H9 (cell line): ENCODE results near the gene CALN1. TPM values are rescaled to one million over a fixed set of nuclear protein-coding genes. Genes with fewer than 3 reads are reported as not detected.

Experiments
- DNase-seq: peaks from one replicate; pipeline ENCODE4 v3.0.0-alpha.2; 2017
- H2AFZ ChIP-seq: one replicate; pipeline ENCODE4 v1.6.1; 2013; ENCODE audit warnings: mild to moderate bottlenecking, low read length, control low read depth, moderate library complexity
- H2AK5ac ChIP-seq: 2 replicates; pipeline ENCODE4 v1.6.1; 2013; ENCODE audit warnings: low read length, control low read depth, mixed read lengths; ENCODE audit not compliant: insufficient read length
- H2BK120ac ChIP-seq: one replicate; pipeline ENCODE4 v1.6.1; 2013; ENCODE audit warnings: low read depth, mild to moderate bottlenecking, low read length, control low read depth, inconsistent platforms; ENCODE audit not compliant: poor library complexity, severe bottlenecking
- H2BK12ac ChIP-seq: 2 replicates; pipeline ENCODE4 v1.6.1; 2013; ENCODE audit warnings: low read length, control low read depth, mixed read lengths, low read depth; ENCODE audit not compliant: insufficient read length
- H2BK15ac ChIP-seq: 2 replicates; pipeline ENCODE4 v1.6.1; 2013; ENCODE audit warnings: low read depth, low read length, control low read depth
- H2BK20ac ChIP-seq: one replicate; pipeline ENCODE4 v1.6.1; 2013; ENCODE audit warnings: low read depth, mild to moderate bottlenecking, low read length, control low read depth, inconsistent platforms; ENCODE audit not compliant: poor library complexity, severe bottlenecking
- H2BK5ac ChIP-seq: 2 replicates; pipeline ENCODE4 v1.6.1; 2013; ENCODE audit warnings: low read length, control low read depth, mixed read lengths; ENCODE audit not compliant: insufficient read length
- H3K14ac ChIP-seq: 2 replicates; pipeline ENCODE4 v1.6.1; 2013; ENCODE audit warnings: low read length, control low read depth; ENCODE audit not compliant: insufficient read depth
- H3K18ac ChIP-seq: 2 replicates; pipeline ENCODE4 v1.6.1; 2013; ENCODE audit warnings: low read depth, mild to moderate bottlenecking, mixed read lengths, low read length, control low read depth; ENCODE audit not compliant: insufficient read length
- H3K23ac ChIP-seq: 2 replicates; pipeline ENCODE4 v1.6.1; 2013; ENCODE audit warnings: low read length, control low read depth, mixed read lengths, low read depth; ENCODE audit not compliant: insufficient read length
- H3K23me2 ChIP-seq: 2 replicates; pipeline ENCODE4 v1.6.1; 2013; ENCODE audit warnings: low read depth, mild to moderate bottlenecking, mixed read lengths, low read length, control low read depth; ENCODE audit not compliant: insufficient read length, poor library complexity, severe bottlenecking
- H3K27ac ChIP-seq: 2 replicates; pipeline ENCODE4 v1.5.1; 2013; ENCODE audit warnings: low read length, control low read depth, mixed read lengths, low read depth; ENCODE audit not compliant: insufficient read length
- H3K27me3 ChIP-seq: 2 replicates; pipeline ENCODE4 v1.6.1; 2013; ENCODE audit warnings: low read length, control low read depth, inconsistent platforms; ENCODE audit not compliant: insufficient read depth
- H3K4ac ChIP-seq: 2 replicates; pipeline ENCODE4 v1.6.1; 2013; ENCODE audit warnings: low read depth, mild to moderate bottlenecking, control low read depth, inconsistent platforms, low read length, moderate library complexity
- H3K4me1 ChIP-seq: 2 replicates; pipeline ENCODE4 v1.6.1; 2013; ENCODE audit warnings: low read length, control low read depth, inconsistent platforms; ENCODE audit not compliant: insufficient read depth
- H3K4me2 ChIP-seq: 2 replicates; pipeline ENCODE4 v1.6.1; 2013; ENCODE audit warnings: low read length, control low read depth, mixed read lengths; ENCODE audit not compliant: insufficient read length, insufficient read depth
- H3K56ac ChIP-seq: 2 replicates; pipeline ENCODE4 v1.6.1; 2013; ENCODE audit warnings: low read depth, mild to moderate bottlenecking, mixed read lengths, low read length, control low read depth; ENCODE audit not compliant: insufficient read length
- H3K79me1 ChIP-seq: 2 replicates; pipeline ENCODE4 v1.6.1; 2013; ENCODE audit warnings: low read depth, mild to moderate bottlenecking, moderate library complexity, low read length, control low read depth, inconsistent platforms; ENCODE audit not compliant: insufficient read depth, poor library complexity, severe bottlenecking
- H3K79me2 ChIP-seq: 2 replicates; pipeline ENCODE4 v1.6.1; 2013; ENCODE audit warnings: low read length, control low read depth, inconsistent platforms; ENCODE audit not compliant: insufficient read depth
- H3K9ac ChIP-seq: 2 replicates; pipeline ENCODE4 v1.6.1; 2013; ENCODE audit warnings: low read length, control low read depth, mixed read lengths; ENCODE audit not compliant: insufficient read length; ENCODE audit errors: extremely low read depth
- H3K9me3 ChIP-seq: one replicate; pipeline ENCODE4 v1.6.1; 2013; ENCODE audit warnings: low read depth, low read length, inconsistent platforms; ENCODE audit not compliant: control insufficient read depth
- H3T11ph ChIP-seq: one replicate; pipeline ENCODE4 v1.6.1; 2013; ENCODE audit warnings: mild to moderate bottlenecking, low read length, control low read depth, inconsistent platforms
- H4K20me1 ChIP-seq: one replicate; pipeline ENCODE4 v1.6.1; 2013; ENCODE audit not compliant: control insufficient read depth, insufficient read length, insufficient read depth
- H4K5ac ChIP-seq: 2 replicates; pipeline ENCODE4 v1.6.1; 2013; ENCODE audit warnings: low read depth, mild to moderate bottlenecking, mixed read lengths, low read length, control low read depth; ENCODE audit not compliant: insufficient read length
- H4K8ac ChIP-seq: replicated peaks from 2 replicates; pipeline ENCODE4 v1.6.1; 2013; ENCODE audit warnings: low read length, control low read depth, mixed read lengths, low read depth; ENCODE audit not compliant: insufficient read length
- H4K91ac ChIP-seq: 2 replicates; pipeline ENCODE4 v1.6.1; 2013; ENCODE audit warnings: low read depth, mild to moderate bottlenecking, moderate library complexity, mixed read lengths, low read length, control low read depth; ENCODE audit not compliant: insufficient read length
- H3K27ac Mint-ChIP-seq, 3 experiments: 2 replicates in 2 of 3; 3 replicates in 1 of 3; pipeline ENCODE4 v1.8.0; 2020 to 2021; ENCODE audit warnings: mixed read lengths in 3 of 3, mild to moderate bottlenecking in 1 of 3, moderate library complexity in 1 of 3
- H3K27me3 Mint-ChIP-seq: 2 replicates; pipeline ENCODE4 v1.8.0; 2021; ENCODE audit warnings: low read depth, mild to moderate bottlenecking, moderate library complexity, mixed read lengths
- H3K36me3 Mint-ChIP-seq, 3 experiments: 2 replicates in 2 of 3; 3 replicates in 1 of 3; pipeline ENCODE4 v1.8.0; 2020 to 2021; ENCODE audit warnings: low read depth in 3 of 3, mixed read lengths in 3 of 3; ENCODE audit not compliant: insufficient read depth in 1 of 3
- H3K4me1 Mint-ChIP-seq, 2 experiments: 2 replicates each; pipeline ENCODE4 v1.8.0; 2020; ENCODE audit warnings: mixed read lengths in 2 of 2
- H3K4me3 Mint-ChIP-seq, 2 experiments: 2 replicates in 1 of 2; 3 replicates in 1 of 2; pipeline ENCODE4 v1.8.0; 2020 to 2021; ENCODE audit warnings: mild to moderate bottlenecking in 2 of 2, mixed read lengths in 2 of 2, moderate library complexity in 1 of 2
- H3K9me3 Mint-ChIP-seq, 2 experiments: 2 replicates in 1 of 2; 3 replicates in 1 of 2; pipeline ENCODE4 v1.8.0; 2020; ENCODE audit warnings: mild to moderate bottlenecking in 2 of 2, mixed read lengths in 2 of 2, moderate library complexity in 1 of 2
- WGBS: extraction: QIAGEN DNeasy Blood & Tissue Kit; methylation state at CpG from one replicate; pipeline ENCODE4 v1.1.7; 2013; ENCODE audit warnings: missing lambda C conversion rate, low lambda C conversion rate, mixed read lengths; ENCODE audit not compliant: insufficient read length; ENCODE audit errors: extremely low coverage; 5-methylcytosine and 5-hydroxymethylcytosine counted together
- total RNA-seq: library from RNA; stranded (reverse); gene quantifications from 2 replicates; pipeline ENCODE4 v1.2.1, GENCODE V29; 2021
- TF ChIP-seq, protein P1 (sequence below): fragments of 200-600 bp; sonication (generic); conservative IDR thresholded peaks from 3 replicates; pipeline ENCODE4 v1.8.0; 2021; ENCODE audit warnings: antibody characterized with exemption, mild to moderate bottlenecking

CALN1 gene
- total RNA-seq, 1 experiment from 2014 or later, result 2.8 TPM

DNA sequence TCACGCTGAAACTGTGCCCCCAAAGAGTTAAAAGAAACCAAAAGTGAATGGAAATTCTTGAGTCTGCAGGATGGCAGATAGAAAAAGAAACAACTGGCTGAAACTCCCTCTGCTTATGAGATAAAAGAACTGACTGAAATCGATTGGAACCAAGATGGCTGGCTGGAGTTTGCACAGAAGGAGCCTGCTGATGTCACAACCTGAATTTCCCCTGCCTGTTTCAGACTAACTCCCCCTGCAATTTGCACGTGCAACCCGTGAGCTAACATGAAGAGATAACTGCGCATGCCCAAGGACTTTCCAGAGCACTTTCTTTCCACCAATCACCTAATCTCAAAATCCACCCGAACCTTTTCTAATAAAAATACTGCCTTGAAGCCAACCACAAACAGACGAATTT, 435.5 kb downstream of the CALN1 start:
- no peak overlapping the region for H2BK20ac ChIP-seq
- Mint-ChIP-seq H3K4me1 (no peaks in the 10 kb centered on the region), H3K36me3 (peaks cover 0 to 5% (median 0%) of the 10 kb centered on the region in 3 experiments; a peak in 2 of 7 replicates), H3K9me3 (peaks cover 0 to 5% of the 10 kb centered on the region in 2 experiments; a peak in 3 of 5 replicates), H3K27me3 (no peaks in the 10 kb centered on the region; the same call in 1 of the 2 replicates), H3K4me3 (no peak overlapping the region), H3K27ac (no peak overlapping the region; a peak in 1 of 7 replicates)
- no peak overlapping the region for H4K5ac ChIP-seq
- H3K4me2 ChIP-seq, result no peak overlapping the region
- no peak overlapping the region for H2BK15ac ChIP-seq
- H2BK120ac ChIP-seq, result no peak overlapping the region
- no peak overlapping the region for H3T11ph ChIP-seq
- no peak overlapping the region for H2BK12ac ChIP-seq
- no peak overlapping the region for H4K91ac ChIP-seq
- no peak overlapping the region for H3K18ac ChIP-seq
- H3K79me2 ChIP-seq, result no peaks in the 10 kb centered on the region
- H2AK5ac ChIP-seq, result no peak overlapping the region
- no peak overlapping the region for H2AFZ ChIP-seq
- H3K9me3 ChIP-seq, result no peaks in the 10 kb centered on the region
- no peak overlapping the region for H3K9ac ChIP-seq
- H2BK5ac ChIP-seq, result no peak overlapping the region
- DNase-seq, result no peak
- H3K4ac ChIP-seq, result no peak overlapping the region
- TF ChIP-seq, protein P1, sequence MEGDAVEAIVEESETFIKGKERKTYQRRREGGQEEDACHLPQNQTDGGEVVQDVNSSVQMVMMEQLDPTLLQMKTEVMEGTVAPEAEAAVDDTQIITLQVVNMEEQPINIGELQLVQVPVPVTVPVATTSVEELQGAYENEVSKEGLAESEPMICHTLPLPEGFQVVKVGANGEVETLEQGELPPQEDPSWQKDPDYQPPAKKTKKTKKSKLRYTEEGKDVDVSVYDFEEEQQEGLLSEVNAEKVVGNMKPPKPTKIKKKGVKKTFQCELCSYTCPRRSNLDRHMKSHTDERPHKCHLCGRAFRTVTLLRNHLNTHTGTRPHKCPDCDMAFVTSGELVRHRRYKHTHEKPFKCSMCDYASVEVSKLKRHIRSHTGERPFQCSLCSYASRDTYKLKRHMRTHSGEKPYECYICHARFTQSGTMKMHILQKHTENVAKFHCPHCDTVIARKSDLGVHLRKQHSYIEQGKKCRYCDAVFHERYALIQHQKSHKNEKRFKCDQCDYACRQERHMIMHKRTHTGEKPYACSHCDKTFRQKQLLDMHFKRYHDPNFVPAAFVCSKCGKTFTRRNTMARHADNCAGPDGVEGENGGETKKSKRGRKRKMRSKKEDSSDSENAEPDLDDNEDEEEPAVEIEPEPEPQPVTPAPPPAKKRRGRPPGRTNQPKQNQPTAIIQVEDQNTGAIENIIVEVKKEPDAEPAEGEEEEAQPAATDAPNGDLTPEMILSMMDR, result no peak
- H3K56ac ChIP-seq, result no peak overlapping the region
- H3K4me1 ChIP-seq, result no peaks in the 10 kb centered on the region
- no peaks in the 10 kb centered on the region for H3K27me3 ChIP-seq
- no peak overlapping the region for H3K27ac ChIP-seq
- no peaks in the 10 kb centered on the region for H4K20me1 ChIP-seq
- no peak overlapping the region for H4K8ac ChIP-seq
- H3K23me2 ChIP-seq, result no peaks in the 10 kb centered on the region
- WGBS, result 100% methylated on average over 1 of the region's 7 CpGs
- no peak overlapping the region for H3K23ac ChIP-seq
- H3K79me1 ChIP-seq, result no peaks in the 10 kb centered on the region
- H3K14ac ChIP-seq, result no peak overlapping the region
